HEK293 (cell line): ENCODE results near the gene HSD17B13.
A peak's percentile ranks its signal among the peaks of the same experiment; 100 is the strongest.

Source experiments
- CTCF ChIA-PET: fragments of 350-600 bp; formaldehyde crosslinking; extraction: SDS; loops from one replicate; lab custom pipeline; 2021; ENCODE audit warnings: antibody characterized with exemption; lab: Yijun Ruan, JAX
- POLR2A ChIA-PET: fragments of 300-600 bp; formaldehyde crosslinking; extraction: SDS; loops from one replicate; lab custom pipeline; 2020; ENCODE audit warnings: antibody characterized with exemption, inconsistent platforms; lab: Yijun Ruan, JAX
- H3K27ac ChIP-seq: fragments of 200-500 bp; sonication (Bioruptor generic); 2 replicates; pipeline ENCODE4 v1.5.1; 2014; ENCODE audit warnings: low read depth, low read length, control low read depth, inconsistent platforms; ENCODE audit errors: extremely low read depth
- H3K36me3 ChIP-seq, 2 experiments: fragments of 200-500 bp in 1 of 2; sonication (Bioruptor generic) in 1 of 2; 1 replicate in 1 of 2; 2 replicates in 1 of 2; pipeline ENCODE4 v1.5.1; 2014 to 2017; ENCODE audit warnings: inconsistent platforms in 2 of 2, low read length in 2 of 2; ENCODE audit not compliant: control insufficient read depth in 2 of 2, insufficient read depth in 1 of 2
- H3K4me1 ChIP-seq: fragments of 200-500 bp; sonication (Bioruptor generic); 2 replicates; pipeline ENCODE4 v1.5.1; 2014; ENCODE audit warnings: mild to moderate bottlenecking, low read length, inconsistent platforms; ENCODE audit not compliant: control insufficient read depth, insufficient read depth
- H3K4me3 ChIP-seq: 2 replicates; pipeline ENCODE4 v1.5.1; 2011; ENCODE audit warnings: low read depth, mild to moderate bottlenecking, control low read depth, low read length, moderate library complexity
- H3K9me3 ChIP-seq: fragments of 200-500 bp; sonication (Bioruptor generic); 2 replicates; pipeline ENCODE4 v1.5.1; 2014; ENCODE audit warnings: low read depth, low read length, inconsistent platforms; ENCODE audit not compliant: control insufficient read depth, insufficient read depth
- HOXC10 ChIP-seq: sonication (generic); formaldehyde crosslinking; IDR thresholded peaks from 2 replicates; pipeline ENCODE4 v1.8.1; 2023; ENCODE audit warnings: mild to moderate bottlenecking, missing genetic modification reagents
- PRDM1 ChIP-seq: fragments of 450-650 bp; formaldehyde crosslinking; IDR thresholded peaks from 2 replicates; pipeline ENCODE4; 2016; ENCODE audit warnings: missing biosample characterization, missing genetic modification characterization
- TRIM28 ChIP-seq: IDR thresholded peaks from 2 replicates; pipeline ENCODE4 v1.6.1; 2011; ENCODE audit warnings: low read length, control low read depth, borderline replicate concordance
- ZFP37 ChIP-seq: fragments of 450-650 bp; formaldehyde crosslinking; IDR thresholded peaks from 2 replicates; pipeline ENCODE4 v1.5.1; 2016; ENCODE audit warnings: missing biosample characterization, missing genetic modification characterization
- ZNF341 ChIP-seq: fragments of 450-650 bp; formaldehyde crosslinking; IDR thresholded peaks from 2 replicates; pipeline ENCODE4; 2016; ENCODE audit warnings: low read depth, missing biosample characterization, missing genetic modification characterization
- ZNF423 ChIP-seq: fragments of 450-650 bp; formaldehyde crosslinking; IDR thresholded peaks from 2 replicates; pipeline ENCODE4 v1.5.1; 2016; ENCODE audit warnings: missing biosample characterization, missing genetic modification characterization
- ZNF544 ChIP-seq: fragments of 450-650 bp; formaldehyde crosslinking; IDR thresholded peaks from 2 replicates; pipeline ENCODE4 v1.5.0; 2017; ENCODE audit warnings: missing biosample characterization, missing genetic modification characterization
- ZNF549 ChIP-seq: fragments of 450-650 bp; IDR thresholded peaks from 2 replicates; pipeline ENCODE4 v1.5.1; 2018; ENCODE audit warnings: missing biosample characterization, missing genetic modification characterization, mild to moderate bottlenecking, inconsistent platforms, moderate library complexity
- ZNF580 ChIP-seq: fragments of 450-650 bp; formaldehyde crosslinking; IDR thresholded peaks from 2 replicates; pipeline ENCODE4 v1.5.1; 2016; ENCODE audit warnings: missing biosample characterization, missing genetic modification characterization
- ZNF585B ChIP-seq: fragments of 450-650 bp; formaldehyde crosslinking; IDR thresholded peaks from 2 replicates; pipeline ENCODE4 v1.5.1; 2016; ENCODE audit warnings: missing biosample characterization, missing genetic modification characterization
- ZNF664 ChIP-seq: fragments of 450-650 bp; formaldehyde crosslinking; IDR thresholded peaks from 2 replicates; pipeline ENCODE4 v1.5.1; 2016; ENCODE audit warnings: missing biosample characterization, missing genetic modification characterization
- ZNF707 ChIP-seq: fragments of 450-650 bp; formaldehyde crosslinking; IDR thresholded peaks from 2 replicates; pipeline ENCODE4 v1.5.1; 2016; ENCODE audit warnings: missing biosample characterization, missing genetic modification characterization
- ZNF791 ChIP-seq: fragments of 450-650 bp; formaldehyde crosslinking; IDR thresholded peaks from 2 replicates; pipeline ENCODE4 v1.5.1; 2016; ENCODE audit warnings: missing biosample characterization, missing genetic modification characterization
- ZNF837 ChIP-seq: fragments of 450-650 bp; formaldehyde crosslinking; IDR thresholded peaks from 2 replicates; pipeline ENCODE4 v1.5.1; 2016; ENCODE audit warnings: missing biosample characterization, missing genetic modification characterization
- ZSCAN18 ChIP-seq: fragments of 450-650 bp; formaldehyde crosslinking; IDR thresholded peaks from 2 replicates; pipeline ENCODE4 v1.5.1; 2016; ENCODE audit warnings: missing biosample characterization, missing genetic modification characterization
- ZSCAN4 ChIP-seq: fragments of 450-650 bp; formaldehyde crosslinking; IDR thresholded peaks from 2 replicates; pipeline ENCODE4 v1.5.1; 2017; ENCODE audit warnings: missing biosample characterization, missing genetic modification characterization

Gene HSD17B13

GRCh38 chr4:87310691-87311335 is 11.9 kb downstream of the HSD17B13 start:
- no peak overlapping the region for H3K4me3 ChIP-seq
- H3K27ac ChIP-seq, result no peak overlapping the region
- TF ChIP-seq ZNF423 (tag by site-specific recombination) (no peak), ZFP37 (no peak)
- ChIA-PET CTCF (interaction anchor here (0.5 to 0.6 kb wide), 2 partner anchors 542 to 592 kb away, joined by 3 to 4 read pairs; no protein-coding TSS in a partner anchor), POLR2A (no interaction called here)
- no peaks in the 10 kb centered on the region for H3K9me3 ChIP-seq
- H3K4me1 ChIP-seq, result no peaks in the 10 kb centered on the region
- H3K36me3 ChIP-seq, result no peaks in the 10 kb centered on the region

GRCh38 chr4:87309625-87310024 is 13.1 kb downstream of the HSD17B13 start:
- Histone ChIP-seq H3K9me3 (no peaks in the 10 kb centered on the region), H3K4me3 (no peak overlapping the region), H3K4me1 (0 out of 2 replicates have a peak, but pooled peaks cover 2% of the 10 kb centered on the region), H3K36me3 (no peaks in the 10 kb centered on the region), H3K27ac (no peak overlapping the region)
- CTCF ChIA-PET, result no interaction called here
- no peak for TF ChIP-seq ZNF341 (tag by site-specific recombination)
- TF ChIP-seq PRDM1 (tag by site-specific recombination), result no peak
- no peak for TF ChIP-seq ZNF549 (tag by site-specific recombination)
- no peak for TF ChIP-seq ZSCAN4 (tag by site-specific recombination)
- TF ChIP-seq ZNF544 (tag by site-specific recombination), result no peak
- TF ChIP-seq HOXC10 (CRISPR knock-in tag), result no peak
- TF ChIP-seq ZNF707 (tag by site-specific recombination), result no peak
- TF ChIP-seq ZNF837 (tag by site-specific recombination), result no peak
- TF ChIP-seq ZSCAN18 (tag by site-specific recombination), result no peak
- POLR2A ChIA-PET, result no interaction called here

- ChIA-PET CTCF (no interaction called here), POLR2A (no interaction called here)
- Histone ChIP-seq H3K9me3 (no peaks in the 10 kb centered on the region), H3K36me3 (no peaks in the 10 kb centered on the region), H3K27ac (no peak overlapping the region), H3K4me1 (0 out of 2 replicates have a peak, but pooled peaks cover 2% of the 10 kb centered on the region), H3K4me3 (no peak overlapping the region)
- 0 out of 2 replicates have a peak, but pooled peaks have one; percentile 1 for TF ChIP-seq TRIM28
- TF ChIP-seq ZNF585B, result no peak
Measured at GRCh38 chr4:87306056-87306455, 16.6 kb downstream of the HSD17B13 start.

- Histone ChIP-seq H3K36me3 (no peaks in the 10 kb centered on the region), H3K9me3 (no peaks in the 10 kb centered on the region), H3K4me1 (0 out of 2 replicates have a peak, but pooled peaks cover 2% of the 10 kb centered on the region), H3K4me3 (no peak overlapping the region), H3K27ac (no peak overlapping the region)
- ChIA-PET POLR2A (no interaction called here), CTCF (no interaction called here)
- peak; percentile 50; the same call in 1 of the 2 replicates for TF ChIP-seq ZNF664 (tag by site-specific recombination)
- TF ChIP-seq ZNF791 (tag by site-specific recombination), result no peak
- no peak for TF ChIP-seq ZNF580
Measured at GRCh38 chr4:87305562-87305961, 17.1 kb downstream of the HSD17B13 start.
